ENCODE data around the gene ATP5F1C.
"Not testable (repeated sequence)": the region's sequence is repeated elsewhere in the genome, so short reads cannot be mapped to it uniquely, and the experiment has no call there.

The ATP5F1C gene
- 41.2 to 86.1 reads per million in 2 donors for total RNA-seq

DNA sequence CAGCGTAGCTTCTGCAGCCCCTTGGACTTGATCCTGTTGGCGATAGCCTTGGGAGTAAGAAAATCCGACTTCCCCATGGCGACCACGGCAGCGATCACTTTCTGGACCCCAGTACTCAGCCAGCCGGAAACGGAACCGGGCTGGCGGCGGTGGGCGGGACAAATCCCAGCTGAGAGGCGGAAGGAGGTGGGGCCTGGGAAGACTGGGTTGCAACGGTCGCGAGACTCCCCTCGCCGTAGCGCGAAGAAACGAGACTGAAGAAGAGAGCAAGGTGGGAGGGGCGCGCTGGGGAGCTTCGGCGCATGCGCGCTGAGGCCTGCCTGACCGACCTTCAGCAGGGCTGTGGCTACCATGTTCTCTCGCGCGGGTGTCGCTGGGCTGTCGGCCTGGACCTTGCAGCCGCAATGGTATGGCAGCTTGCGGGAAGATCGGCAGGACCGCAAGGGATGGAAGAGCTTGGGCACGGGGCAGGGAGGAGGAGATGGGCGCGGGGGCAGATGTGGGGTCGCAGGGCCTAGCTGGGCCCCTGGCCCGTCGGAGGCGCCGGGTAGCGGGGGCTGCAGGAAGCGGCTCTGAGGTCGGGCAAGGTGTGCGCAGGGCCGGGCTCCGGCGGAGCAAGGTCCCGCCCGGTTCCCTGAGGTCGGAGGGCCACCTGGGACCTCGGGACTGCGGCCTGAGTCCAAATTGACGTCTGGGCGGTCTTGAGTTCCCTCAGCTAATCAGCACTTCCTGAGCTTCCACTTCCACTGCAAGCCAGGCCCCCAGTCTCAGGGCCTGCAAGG lies at the start of gene ATP5F1C, which contains the start of gene KIN:
Gene ATP5F1C, plus strand, starts transcription at position 321 of the 782 bp plus-strand sequence. Its CDS starts 31 bp downstream, at position 352.
Gene KIN, minus strand, starts transcription at position 137 of the 782 bp plus-strand sequence. Its CDS starts 60 bp downstream, at position 77.
- peak; percentile 90 to 97 (median 95) for DNase-seq

DNA sequence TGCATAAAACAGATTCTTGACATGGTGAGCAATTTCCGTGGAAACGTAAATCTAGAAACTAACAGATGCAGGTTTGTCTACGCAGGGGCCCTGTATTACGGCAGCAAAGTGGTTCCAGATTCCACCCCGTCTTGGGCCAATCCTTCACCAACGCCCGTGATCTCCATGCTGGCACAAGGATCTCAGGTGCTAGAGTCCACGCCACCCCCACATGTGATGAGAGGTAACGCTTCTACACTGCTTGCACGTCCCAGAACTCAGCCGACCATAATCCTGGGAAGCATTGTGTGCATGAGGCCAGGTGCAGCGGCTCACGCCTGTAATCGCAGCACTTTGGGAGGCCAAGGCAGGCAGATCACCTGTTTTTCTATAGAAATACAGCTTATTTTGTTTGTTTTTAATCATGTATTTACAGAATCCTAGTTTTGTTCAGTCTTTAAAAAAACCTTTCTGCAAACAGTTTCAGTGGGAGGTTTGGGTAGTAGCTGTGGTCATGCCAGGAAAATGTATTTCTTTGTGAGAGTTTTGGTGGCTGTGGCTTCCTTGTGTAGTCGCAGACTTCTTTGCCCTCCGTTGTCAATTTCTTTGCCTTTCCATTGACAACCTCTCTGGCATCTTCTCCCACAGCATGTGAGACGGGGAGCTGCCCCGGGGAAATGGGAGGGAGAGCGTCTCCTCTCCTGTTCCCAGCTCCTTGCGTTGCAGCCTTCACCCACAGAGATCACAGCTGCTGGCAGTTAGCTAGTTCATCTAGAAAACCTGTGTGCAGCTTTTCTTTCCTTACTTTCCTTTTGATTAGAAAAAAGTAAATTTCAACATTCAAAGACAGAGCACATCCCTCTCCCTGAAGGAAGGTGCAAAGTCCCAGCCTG lies 49.2 kb upstream of the ATP5F1C start:
- peak in 1 of 5 experiments; percentile 9 for DNase-seq

DNA sequence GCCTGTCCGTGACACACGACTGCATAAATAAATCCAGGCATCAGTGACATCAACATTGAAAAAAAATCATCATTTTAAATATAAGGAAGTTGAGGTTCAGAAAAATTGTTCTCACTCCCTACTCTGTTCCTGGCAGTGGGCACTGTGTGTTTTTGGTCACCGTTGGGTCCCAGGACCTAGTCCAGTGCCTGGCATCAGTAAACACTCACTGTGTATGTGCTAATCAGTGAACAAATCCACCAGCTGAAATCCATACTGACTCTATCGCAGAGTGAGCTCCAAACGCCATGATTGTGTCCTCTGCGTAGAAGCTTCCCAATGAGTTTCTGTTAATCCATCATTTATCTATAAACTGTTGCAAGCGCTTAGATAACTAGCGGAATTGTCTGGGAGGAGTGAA lies 43.7 kb upstream of the ATP5F1C start:
- DNase-seq = no peak

DNA sequence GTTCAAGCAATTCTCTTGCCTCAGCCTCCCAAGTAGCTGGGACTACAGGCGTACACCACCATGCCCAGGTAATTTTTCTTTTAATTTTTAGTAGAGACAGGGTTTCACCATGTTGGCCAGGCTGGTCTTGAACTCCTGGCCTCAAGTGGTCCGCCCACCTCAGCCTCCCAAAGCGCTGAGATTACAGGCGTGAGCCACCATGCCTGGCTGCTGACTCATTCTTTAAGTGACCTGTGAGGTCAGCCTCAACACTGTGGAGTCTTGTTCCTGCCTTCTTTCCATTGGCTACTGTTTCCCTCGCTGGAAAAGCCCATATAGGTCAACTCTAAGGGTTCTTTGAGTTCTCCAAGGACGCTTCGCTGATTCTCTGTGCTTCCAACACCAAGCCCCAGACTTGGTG lies 39.3 kb upstream of the ATP5F1C start:
- DNase-seq = not testable (repeated sequence)

DNA sequence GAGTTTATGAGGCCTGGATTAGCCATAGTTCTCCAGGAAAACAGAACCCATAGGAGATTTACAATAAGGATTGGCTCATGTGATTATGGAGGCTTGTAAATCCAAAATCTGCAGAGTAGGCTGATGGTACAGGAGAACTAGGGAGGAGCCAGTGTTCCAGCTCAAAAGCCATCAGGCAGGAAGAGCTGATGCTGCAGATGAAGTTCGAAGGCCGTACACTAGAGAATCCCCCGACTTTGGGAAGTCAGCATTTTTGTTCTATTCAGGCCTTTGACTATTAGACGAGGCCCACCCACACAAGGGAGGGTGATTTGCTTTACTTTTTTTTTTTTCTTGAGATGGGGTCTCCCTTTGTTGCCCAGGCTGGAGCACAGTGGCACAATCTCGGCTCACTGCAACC lies 37.8 kb upstream of the ATP5F1C start:
- DNase-seq = no peak

DNA sequence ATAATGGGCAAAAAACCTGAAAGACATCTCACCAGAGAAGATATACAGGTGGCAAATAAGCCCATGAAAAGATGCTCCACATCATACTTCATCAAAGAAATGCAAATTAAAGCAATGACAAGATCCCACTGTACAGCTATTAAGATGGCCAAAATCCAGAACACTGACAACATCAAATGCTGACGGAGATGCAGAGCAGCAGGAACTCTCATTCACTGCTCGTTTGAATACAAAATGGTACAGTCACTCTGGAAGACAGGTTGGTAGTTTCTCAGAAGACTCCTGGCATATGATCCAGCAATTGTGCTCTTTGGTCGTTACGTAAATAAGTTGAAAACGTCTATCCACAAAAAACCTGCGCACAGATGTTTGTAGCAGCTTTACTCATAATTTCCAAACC lies 35.7 kb upstream of the ATP5F1C start:
- no peak for DNase-seq

DNA sequence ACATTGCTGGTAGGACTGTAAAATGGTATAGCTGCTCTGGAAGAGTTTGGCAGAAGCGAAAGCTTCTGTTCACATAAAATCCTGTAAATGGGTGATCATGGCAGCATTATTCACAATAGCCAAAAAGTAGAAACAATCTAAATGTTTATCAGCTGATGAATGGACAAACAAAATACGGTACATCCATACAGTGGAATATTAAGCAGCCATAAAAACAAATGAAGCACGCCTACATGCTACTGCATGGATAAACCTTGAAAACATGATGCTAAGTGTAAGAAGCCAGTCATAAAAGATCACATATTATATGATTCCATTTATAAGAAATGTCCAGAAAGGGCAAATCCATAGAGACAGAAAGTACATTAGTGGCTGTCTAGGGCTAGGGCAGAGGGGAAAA lies 32.9 kb upstream of the ATP5F1C start:
- DNase-seq = no peak

DNA sequence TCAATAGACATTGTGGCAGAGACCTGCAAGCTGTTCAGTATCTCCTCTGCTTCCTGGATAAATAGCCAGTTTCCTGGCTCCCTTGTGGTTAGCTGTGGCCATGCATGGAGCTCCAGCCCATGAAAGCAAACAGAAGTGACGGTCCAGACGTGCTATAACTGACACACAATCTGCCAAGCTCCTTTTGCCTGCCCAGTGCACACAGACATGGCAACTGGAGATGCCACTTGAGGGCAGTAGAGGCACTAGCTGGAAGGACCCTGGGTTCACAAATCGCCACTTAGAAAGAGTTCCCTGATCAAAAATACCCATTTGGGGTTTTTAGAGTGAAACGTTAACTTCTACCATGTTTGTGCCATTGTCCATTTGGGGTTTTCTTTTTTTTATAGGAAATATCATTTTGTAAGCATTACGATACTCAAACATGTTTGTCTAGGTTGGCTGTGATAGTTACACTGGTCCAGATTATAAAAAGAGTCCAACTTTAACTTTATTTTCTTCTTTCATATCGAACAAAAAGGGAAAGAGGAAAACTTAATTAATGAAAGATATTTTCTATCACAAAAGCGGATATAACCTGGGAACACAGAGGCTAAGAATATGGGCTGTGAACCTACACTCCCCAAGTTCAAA lies 31.5 kb upstream of the ATP5F1C start:
- DNase-seq = peak in 1 of 5 experiments; percentile 46

DNA sequence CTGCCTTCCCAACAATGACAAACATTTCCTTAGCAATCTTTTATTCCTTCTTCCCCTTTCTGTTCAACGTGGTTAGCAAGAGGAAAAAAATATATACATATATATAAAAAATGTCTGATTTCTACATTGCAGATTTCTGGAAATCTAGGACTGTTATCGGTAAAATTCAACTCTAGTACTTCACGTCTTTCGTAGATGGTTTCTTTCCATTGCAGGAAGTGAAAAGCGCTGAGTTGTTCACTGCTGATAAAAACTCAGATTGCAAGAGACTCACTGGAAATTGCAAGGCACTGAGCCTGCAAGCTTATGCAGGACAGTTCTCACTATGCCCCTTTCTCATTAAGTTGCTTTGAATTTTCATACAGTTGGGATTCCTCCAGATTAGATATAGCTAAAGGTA lies 24.0 kb upstream of the ATP5F1C start:
- peak in 1 of 5 experiments; percentile 9 for DNase-seq

DNA sequence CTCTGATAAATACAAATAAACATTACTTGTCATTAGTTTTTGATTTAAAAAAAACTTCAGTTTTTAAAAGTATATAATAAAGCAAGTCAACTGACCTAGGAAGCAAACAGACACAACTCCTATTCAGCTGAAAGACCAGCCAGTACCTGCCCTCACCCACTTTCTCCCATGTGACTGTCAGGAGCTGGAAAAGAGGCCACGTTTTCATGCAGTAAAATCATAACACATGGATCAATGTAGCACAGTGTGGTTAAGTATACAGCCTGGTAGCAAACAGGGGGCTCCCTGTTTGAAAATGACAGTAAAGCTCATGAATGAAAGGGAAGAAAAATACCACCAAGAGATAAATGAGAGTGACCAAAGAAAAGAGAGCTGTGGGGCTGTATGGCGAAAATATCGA lies 21.7 kb upstream of the ATP5F1C start:
- no peak for DNase-seq

DNA sequence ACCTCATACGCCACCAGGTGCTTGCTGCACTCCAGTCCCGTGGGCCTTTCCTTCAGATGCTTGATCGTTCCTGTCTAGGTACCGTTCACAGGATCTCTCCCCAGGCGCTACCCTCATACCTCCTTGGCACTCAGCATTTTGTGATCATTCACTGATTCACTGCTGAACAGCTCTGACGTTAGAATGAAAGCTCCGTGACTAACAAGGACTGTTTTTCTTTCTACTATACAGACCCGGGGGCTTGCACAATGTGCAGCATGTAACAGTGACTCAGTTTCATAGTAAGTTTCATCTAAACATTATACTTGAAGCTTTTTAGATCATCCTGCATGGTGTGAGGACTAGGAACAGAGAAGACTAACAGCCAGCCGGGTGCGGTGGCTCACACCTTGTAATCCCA lies 20.8 kb upstream of the ATP5F1C start:
- no peak for DNase-seq

DNA sequence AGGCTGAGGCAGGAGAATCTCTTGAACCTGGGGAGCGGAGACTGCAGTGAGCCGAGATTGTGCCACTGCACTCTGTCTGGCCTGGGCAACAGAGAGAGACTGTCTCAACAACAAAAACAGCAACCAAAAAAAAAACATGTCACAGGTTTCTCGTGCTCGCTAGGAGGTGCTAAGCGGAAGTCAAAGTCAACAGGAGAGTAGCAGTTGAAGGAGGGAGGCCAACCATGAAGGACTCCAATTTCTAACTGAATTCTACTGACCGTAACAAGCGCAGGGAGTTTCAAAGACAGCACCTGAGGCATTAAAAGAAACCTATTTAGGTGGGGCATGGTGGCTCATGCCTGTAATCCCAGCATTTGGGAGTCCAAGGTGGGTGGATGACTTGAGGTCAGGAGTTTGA lies 19.6 kb upstream of the ATP5F1C start:
- DNase-seq = no peak

DNA sequence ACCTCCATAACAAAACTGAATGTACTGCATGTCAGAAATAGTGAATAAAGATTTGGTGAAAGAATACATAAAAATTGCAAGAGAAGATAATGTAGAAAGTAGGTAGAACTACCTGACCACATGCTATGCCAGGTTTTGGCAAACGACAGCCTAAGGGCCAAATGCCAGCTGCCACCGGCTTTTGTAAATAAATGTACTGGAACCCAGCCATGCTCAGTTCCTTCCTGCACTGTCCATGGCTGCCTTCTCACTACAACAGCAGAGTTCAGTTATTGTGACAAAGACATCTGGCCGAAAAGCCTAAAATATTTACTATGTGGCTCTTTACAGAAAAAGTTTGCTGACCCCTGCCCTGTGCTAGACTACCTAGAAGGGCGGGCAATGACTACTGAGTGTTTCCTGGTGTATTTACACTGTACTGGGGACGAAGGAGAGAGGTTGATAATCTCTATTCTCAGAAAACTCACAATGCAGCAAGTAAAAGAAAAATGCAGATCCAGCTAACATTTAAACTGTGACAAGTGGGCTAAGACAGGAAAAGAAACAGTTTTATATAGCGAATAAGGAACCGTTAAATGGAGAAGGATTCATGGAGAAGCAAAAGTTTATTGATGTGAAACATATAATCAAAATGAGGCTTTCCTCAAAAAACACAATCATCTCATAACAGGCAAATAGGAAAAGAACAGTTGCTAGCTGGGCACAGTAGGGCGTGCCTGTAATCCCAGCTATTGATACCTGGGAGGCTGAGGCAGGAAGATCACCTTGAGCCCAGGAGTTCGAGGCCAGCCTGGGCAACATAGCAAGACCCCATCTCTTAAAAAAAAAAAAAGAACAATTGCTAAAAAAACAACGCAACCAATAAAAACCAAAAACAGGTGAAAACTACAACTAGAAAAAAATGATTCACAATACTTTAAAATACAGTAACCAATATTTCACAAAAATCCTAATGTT lies 13.9 kb upstream of the ATP5F1C start:
- no peak for DNase-seq

DNA sequence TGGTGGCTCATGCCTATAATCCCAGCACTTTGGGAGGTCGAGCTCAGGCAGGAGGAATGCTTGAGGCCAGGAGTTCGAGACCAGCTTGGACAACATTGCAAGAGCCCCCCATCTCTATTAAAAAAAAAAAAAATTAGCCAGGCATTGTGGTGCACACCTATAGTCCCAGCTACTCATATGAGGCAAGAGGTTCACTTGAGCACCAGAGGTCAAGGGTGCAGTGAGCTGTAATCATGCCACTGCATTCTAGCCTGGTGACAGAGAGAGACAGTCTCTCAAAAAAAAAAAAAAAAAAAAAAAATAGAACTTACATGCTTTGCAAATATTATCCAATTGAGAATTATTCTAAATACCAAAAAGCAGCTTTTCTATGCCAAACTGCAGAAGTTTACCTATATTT lies 11.2 kb upstream of the ATP5F1C start:
- DNase-seq = no peak

DNA sequence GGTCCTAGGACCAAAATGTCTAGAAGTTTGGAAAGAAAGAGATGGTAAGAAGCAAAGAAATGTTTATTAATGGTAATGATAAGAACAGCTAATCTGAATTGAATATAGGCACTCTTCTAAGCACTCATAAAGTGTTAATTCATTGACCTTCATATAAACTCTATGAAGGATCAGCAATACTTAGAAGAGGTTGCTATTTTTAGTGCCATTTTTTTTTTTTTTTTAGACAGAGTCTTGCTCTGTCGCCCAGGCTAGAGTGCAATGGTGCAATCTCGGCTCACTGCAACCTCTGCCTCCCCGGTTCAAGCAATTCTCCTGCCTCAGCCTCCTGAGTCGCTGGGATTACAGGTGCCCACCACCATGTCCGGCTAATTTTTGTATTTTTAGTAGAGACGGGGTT lies 5.8 kb upstream of the ATP5F1C start:
- DNase-seq = not testable (repeated sequence)

DNA sequence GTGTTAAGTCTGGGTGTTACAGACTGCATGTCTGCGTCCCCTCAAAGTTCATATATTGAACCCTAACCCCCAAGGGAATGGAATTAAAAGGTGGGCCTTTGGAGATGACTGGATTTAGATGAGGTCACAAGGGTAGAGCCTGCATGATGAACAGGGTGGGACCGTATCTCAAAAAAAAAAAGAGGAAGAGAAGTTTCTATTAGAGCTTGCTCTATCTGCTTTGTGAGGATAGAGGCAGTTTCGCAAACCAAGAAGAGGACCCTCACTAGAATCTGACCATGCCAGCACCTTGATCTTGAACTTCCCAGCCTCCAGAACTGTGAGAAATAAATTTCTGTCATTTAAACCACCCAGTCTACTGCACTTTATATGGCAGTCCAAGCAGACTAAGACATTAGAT lies 1.5 kb upstream of the ATP5F1C start:
- DNase-seq = no peak

DNA sequence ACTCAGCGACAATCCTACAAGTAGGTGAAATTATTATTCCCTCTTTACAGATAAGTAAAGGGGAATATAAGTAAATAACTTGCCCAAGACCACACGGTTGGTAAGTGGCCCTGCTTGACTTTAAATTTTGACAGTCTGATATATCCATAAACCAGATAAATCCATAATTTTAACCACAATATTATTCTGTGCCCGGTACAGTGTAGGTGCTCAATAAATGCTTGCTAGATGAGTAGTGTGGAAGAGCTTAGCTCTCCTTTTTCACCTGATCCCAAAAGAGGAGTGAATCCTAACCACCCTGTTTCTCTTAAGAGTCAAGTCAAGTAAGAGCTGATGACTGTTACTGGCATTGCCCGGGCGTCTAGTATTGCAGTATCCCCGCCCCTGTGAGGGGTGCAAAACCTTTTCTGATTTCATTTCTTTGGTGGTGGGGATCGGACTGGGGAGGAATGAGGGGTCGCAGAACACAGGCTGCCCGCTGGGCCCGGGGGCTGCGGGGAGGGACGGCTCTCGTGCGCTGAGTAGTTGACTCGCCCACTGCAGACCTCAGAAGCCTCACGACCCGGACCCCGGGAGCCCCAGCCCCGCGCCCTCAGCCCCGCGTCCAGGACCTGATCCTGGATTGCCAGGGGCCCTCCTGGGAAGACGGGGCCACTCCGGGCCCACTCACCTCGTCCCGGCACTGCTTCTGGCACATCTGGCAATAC lies 674 bp upstream of the ATP5F1C start:
- DNase-seq = peak in 3 of 5 experiments; percentile 1 to 28 (median 10)

DNA sequence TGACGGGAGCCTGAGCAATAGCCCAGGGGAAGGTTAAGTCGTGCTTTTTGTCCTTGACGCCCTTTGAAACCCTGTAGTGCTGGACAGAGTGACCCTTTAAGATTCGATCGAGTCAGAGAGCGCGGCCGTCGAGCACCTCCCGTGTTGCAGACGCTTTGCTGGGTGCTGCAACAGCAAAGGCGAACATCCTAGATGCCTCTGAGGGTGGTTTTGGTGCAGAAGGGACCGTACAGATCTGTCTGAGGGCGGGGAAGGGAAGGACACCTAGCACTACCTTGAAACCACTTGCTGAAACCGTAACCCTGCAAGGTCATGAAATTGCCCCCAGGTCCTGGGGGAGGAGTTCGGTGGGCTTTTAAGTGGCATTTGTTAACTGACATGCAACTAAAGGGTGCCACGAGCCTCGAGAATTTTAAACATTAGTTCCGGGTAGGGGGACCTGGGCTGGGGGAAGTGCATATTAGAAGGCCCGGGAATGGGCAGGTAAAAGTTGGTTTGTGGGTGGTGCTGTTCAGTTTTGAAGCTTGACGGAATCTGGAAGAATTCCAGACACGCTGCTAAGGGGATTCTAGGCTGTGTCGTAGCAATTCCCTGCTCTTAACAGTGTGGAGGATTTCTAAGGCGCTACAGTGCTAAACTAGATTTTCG lies 786 bp downstream of the ATP5F1C start:
- DNase-seq = peak in 2 of 5 experiments; percentile 1 to 7

DNA sequence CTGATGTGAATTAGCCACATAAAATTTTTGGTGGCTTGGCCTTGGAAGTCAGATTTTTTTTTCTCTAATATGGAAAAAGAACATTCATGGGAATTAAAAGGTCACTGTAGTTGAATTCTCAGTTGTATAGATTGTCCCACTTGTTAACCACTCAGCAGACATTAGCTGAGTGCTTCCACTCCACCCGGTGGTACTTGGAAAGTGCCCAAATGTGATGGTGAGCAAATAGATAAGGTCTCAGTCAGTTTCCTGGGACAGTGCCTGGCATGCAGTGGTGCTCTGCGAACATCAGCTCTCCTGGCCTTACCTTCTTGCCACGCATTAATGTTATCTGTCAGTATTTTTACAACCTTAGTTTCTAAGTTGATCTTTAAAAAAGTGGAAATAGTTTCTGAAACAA lies 1.4 kb downstream of the ATP5F1C start:
- DNase-seq = no peak

DNA sequence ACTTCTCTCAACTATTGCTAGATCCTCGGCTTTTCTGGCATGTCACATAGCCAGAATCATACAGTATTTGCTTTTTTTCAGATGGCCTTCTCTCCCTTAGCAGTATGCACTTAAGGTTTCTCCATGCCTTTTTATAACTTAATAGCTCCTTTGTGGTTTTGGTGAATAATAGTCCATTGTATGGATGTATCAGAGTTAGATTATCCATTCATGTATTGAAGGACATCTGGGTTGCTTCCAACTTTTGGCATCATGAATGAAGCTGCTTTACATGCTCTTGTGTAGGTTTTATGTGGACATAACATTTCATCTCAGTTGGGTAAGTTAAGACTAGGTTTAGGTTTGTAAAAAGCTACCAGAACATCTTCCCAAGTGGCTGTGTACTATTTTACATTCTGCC lies 4.6 kb downstream of the ATP5F1C start:
- DNase-seq = no peak
